ENCODE data around the gene UBE2J1.

DNA sequence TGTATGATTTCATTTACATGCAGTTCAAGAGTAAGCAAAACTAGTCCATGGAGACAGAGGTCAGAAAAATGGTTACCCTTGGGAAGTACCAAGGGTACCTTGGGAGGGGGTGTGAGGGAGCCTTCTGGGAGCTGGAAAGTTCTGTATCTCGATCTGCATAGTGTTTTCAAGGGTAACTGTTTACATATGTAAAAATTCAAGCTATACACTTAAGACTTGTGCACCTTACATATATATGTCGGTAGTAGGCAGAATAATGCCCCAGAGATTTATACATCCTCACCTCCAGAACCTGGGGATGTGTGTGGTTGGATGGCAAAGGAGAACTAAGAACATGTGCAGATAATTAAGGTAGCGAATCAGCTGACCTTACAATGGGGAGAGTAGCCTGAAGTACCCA lies 68.4 kb downstream of the UBE2J1 start:
- TF ChIP-seq CTCF (IDR thresholded peaks at IDR 0.05 in 8 of 11, conservative IDR thresholded peaks at IDR 0.05 in 3 of 11) = no peak
- no peak for TF ChIP-seq POLR2AphosphoS5 (IDR thresholded peaks at IDR 0.05)

All from spleen (tissue), 7 donors.